ENCODE results near the gene TFB2M.

GRCh38 chr1:246554201-246554600 lies 11.9 kb downstream of the TFB2M start:
- no peak for TF ChIP-seq CTCF (IDR thresholded peaks at IDR 0.05)
- TF ChIP-seq POLR2A (IDR thresholded peaks at IDR 0.05): no peak

All from lower leg skin (tissue), 3 donors.